A549 (cell line): ENCODE data around the gene PPP2R5C.

Experiments
- CHD2 ChIP-seq: fragments of 150-350 bp; IDR thresholded peaks from 2 replicates; pipeline ENCODE4 v1.6.1; 2014; ENCODE audit warnings: low read length; ENCODE audit not compliant: partially characterized antibody
- CTCF ChIP-seq: fragments of >200 bp; sonication (Bioruptor Twin); formaldehyde crosslinking; IDR thresholded peaks from 3 replicates; pipeline ENCODE4 v1.5.1; 2016
- HOXA7 ChIP-seq: fragments of 250-450 bp; sonication (Bioruptor Pico); IDR thresholded peaks from 2 replicates; pipeline ENCODE4 v1.5.0; 2020; ENCODE audit warnings: mild to moderate bottlenecking, moderate library complexity
- MAZ ChIP-seq: fragments of 150-350 bp; IDR thresholded peaks from 2 replicates; pipeline ENCODE4 v1.6.1; 2014; ENCODE audit warnings: antibody characterized with exemption, low read depth, low read length, borderline replicate concordance
- NFE2L2 ChIP-seq: fragments of 150-350 bp; conservative IDR thresholded peaks from 2 replicates; pipeline ENCODE4 v1.6.1; 2014; ENCODE audit warnings: low read length
- PBX3 ChIP-seq: IDR thresholded peaks from 2 replicates; pipeline ENCODE4 v1.6.1; 2012
- POLR2A ChIP-seq: IDR thresholded peaks from 2 replicates; pipeline ENCODE4 v1.6.1; 2012; ENCODE audit warnings: mild to moderate bottlenecking, low read length
- RAD21 ChIP-seq, 2 experiments: fragments of >200 bp in 1 of 2; sonication (Bioruptor Twin) in 1 of 2; formaldehyde crosslinking in 1 of 2; IDR thresholded peaks in 1 of 2; conservative IDR thresholded peaks in 1 of 2; 2 replicates in 1 of 2; 3 replicates in 1 of 2; pipeline ENCODE4 v1.6.1; 2012 to 2018; ENCODE audit warnings: inconsistent platforms in 1 of 2
- REST ChIP-seq: fragments of 200-600 bp; sonication (generic); IDR thresholded peaks from 2 replicates; pipeline ENCODE4 v1.6.1; 2016; ENCODE audit warnings: antibody characterized with exemption, mild to moderate bottlenecking, moderate library complexity
- TF ChIP-seq, protein P1 (sequence below): fragments of 150-350 bp; IDR thresholded peaks from 2 replicates; pipeline ENCODE4 v1.6.1; 2014; ENCODE audit warnings: low read depth, mild to moderate bottlenecking, low read length

GRCh38 chr14:101882141-101882935 is 120.8 kb downstream of the PPP2R5C start:
- TF ChIP-seq MAZ, result no peak
- TF ChIP-seq POLR2A, result no peak
- no peak for TF ChIP-seq CTCF
- TF ChIP-seq RAD21 (conservative IDR thresholded peaks at IDR 0.05 in 1 of 2, IDR thresholded peaks at IDR 0.05 in 1 of 2), result no peak
- TF ChIP-seq REST, result no peak
- TF ChIP-seq, protein P1, sequence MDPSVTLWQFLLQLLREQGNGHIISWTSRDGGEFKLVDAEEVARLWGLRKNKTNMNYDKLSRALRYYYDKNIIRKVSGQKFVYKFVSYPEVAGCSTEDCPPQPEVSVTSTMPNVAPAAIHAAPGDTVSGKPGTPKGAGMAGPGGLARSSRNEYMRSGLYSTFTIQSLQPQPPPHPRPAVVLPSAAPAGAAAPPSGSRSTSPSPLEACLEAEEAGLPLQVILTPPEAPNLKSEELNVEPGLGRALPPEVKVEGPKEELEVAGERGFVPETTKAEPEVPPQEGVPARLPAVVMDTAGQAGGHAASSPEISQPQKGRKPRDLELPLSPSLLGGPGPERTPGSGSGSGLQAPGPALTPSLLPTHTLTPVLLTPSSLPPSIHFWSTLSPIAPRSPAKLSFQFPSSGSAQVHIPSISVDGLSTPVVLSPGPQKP, result no peak
- TF ChIP-seq CHD2, result no peak
- TF ChIP-seq HOXA7 (CRISPR knock-in tag), result no peak
- TF ChIP-seq NFE2L2, result no peak
- no peak for TF ChIP-seq PBX3
